Stimulated activated naive CD8-positive, alpha-beta T cell treated with anti-CD3 and anti-CD28 coated beads, Interleukin-15, Interleukin-2, amounts not matched to agents 100 U/mL and 50 U/mL, for 24 hours (primary cell): ENCODE results near the gene SRMS.
A peak's percentile ranks its signal among the peaks of the same experiment; 100 is the strongest.

Experiments used
- ATAC-seq: fragments of 150-1000 bp; cut with Tn5 transposase; one replicate; pipeline ENCODE4 v1.10.0; 2021
- DNase-seq: peaks from one replicate; pipeline ENCODE4 v3.0.0; 2021

Gene SRMS

DNA sequence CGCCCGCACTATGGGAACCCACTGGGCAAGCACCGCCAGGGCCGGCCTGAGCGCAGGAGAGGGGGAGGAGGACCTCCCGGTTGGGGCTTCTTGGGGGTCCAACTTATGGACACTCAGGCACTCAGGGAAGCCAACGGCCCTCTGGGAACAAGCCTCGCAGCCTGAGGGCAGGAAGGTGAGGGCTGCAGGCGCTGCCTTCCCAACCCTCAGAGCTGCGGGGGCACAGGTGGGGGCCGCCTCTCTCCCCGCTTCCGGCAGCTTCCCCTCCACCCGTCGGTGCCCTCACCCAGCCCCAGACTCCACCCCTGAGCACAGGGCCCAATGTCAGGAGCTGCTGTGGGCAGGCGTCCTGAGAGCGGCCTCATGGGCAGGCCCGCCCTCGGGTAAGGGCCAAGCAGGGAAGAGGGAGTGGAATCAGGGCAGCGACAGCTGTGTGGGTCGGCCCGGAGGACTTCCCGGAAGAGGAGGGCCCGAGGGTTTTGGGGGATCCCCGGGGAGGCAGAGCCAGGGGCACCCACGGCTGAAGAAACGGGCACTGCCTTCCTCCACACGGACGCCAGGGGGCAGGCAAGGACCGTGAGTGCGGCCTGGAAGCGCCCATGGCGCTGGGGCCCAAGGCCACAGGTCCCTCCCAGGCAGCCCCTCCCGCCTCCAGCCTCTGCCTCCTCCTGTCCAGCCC lies 9.9 kb downstream of the SRMS start:
- peak; percentile 95 for DNase-seq
- peak; percentile 97 for ATAC-seq

DNA sequence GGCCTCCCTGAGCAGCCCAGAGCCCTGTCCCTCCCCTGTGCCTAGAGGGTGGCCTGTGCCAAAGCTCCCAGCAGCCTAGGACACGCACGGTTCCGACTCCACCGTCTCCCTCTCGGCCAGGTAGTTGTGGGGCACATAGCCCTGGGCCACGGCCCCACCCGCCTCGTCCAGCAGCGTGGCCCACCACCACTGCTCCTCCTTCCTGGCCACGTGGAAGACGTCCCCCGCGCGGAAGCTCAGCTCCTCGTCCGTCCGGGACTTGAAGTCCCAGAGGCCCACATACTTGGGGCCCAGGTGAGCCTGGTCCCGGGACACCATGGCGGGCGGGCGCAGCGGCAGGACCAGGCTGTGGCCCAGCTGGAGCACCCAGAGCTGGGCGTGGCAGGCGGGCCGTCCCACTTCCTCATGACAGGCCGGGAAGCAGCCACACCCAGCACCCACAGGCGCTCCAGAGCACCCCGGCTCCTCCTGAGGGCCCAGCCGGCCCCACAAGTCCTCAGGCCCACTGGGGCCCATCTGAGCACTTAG lies 10.5 kb downstream of the SRMS start, which contains the start of gene PTK6:
TSS of gene PTK6 (minus strand) at position 380 of the 528 bp plus-strand sequence. CDS start at position 318, 62 bp downstream.
- ATAC-seq = peak; percentile 1
- DNase-seq = no peak

GRCh38 chr20:63536241-63536977 lies 11.1 kb downstream of the SRMS start:
- no peak for DNase-seq
- ATAC-seq = no peak

- ATAC-seq (no peak), DNase-seq (no peak)
Measured at GRCh38 chr20:63534831-63535651, 12.5 kb downstream of the SRMS start.

- DNase-seq (no peak), ATAC-seq (no peak)
Measured at GRCh38 chr20:63534427-63534830, 13.1 kb downstream of the SRMS start.

- DNase-seq (no peak), ATAC-seq (no peak)
Measured at GRCh38 chr20:63533871-63534393, 13.6 kb downstream of the SRMS start.

DNA sequence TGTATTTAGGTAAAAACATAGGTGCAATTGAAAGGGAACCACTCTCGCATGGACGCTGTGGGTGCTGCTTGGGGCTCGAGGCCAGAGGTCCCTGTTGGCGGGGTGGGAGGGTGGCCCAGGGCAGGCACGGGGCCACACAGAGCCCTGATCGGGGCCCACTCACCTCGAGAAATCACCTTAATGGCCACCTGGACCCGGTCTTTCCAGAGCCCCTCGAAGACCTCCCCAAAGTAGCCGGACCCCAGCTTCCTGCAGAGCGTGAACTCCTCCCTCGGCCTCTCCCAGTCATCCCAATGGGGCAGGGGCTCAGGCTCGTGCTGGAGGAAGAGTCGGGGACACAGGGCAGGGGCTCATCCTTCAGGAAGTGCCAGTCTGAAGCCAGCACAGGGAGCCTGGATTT lies 14.2 kb downstream of the SRMS start:
- no peak for ATAC-seq

GRCh38 chr20:63532449-63532971 lies 15.0 kb downstream of the SRMS start:
- no peak for DNase-seq
- no peak for ATAC-seq

More for the DNA sequence above, 14.2 kb downstream of the SRMS start:
- no peak for DNase-seq

GRCh38 chr20:63531686-63532448 lies 15.7 kb downstream of the SRMS start:
- DNase-seq (no peak), ATAC-seq (no peak)

DNA sequence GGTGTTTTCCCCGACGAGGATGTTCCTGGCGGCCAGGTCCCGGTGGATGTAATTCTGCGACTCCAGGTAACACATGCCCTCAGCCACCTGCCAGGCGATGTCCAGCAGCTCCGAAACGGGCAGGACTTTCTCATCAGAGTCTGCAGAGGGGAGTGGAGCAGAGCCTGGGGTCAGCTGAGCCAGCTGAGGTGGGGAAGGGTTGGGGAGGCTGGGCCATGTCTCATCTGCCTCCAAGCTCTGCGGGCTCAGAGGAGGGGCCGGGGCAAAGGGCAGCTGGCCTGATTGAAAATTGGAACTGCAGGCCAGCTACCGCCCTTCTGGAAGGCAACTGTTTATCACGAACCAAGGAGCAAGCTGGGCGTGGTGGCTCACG lies 16.8 kb downstream of the SRMS start:
- no peak for ATAC-seq
- no peak for DNase-seq

- no peak for ATAC-seq
- no peak for DNase-seq
Measured at GRCh38 chr20:63529861-63530787, 17.4 kb downstream of the SRMS start.

DNA sequence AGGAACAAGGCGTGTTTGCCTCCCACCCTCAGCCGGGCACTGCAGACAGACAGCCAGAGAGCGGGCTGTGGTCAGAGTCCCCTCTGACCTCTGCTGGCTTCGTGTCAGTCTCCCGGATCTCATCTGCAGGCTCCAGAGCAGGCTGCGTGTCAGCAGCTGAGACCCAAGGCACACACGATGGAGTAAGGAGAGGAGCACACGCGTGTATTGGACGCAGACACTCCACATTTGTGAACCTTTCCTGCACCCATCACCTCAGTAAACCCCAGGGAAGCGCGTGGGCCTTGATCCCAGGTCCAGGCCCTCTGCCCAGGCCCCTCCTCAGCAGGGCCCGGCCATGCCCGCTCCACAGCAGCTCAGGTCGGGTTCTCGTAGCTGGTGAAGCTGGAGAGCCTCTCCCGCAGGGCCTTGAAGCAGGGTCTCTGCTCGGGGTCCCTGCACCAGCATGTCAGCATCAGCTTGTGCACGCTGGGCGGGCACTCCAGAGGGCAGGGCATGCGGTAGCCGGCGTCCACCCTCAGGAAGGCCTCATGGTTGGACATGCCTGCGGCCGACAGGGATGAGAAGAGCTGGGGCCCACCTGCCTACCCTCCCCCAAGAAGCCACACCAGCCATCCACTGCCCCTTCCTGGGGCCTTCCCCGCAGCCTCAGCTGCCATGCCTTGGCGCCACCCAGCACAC lies 18.2 kb downstream of the SRMS start:
- DNase-seq = no peak

DNA sequence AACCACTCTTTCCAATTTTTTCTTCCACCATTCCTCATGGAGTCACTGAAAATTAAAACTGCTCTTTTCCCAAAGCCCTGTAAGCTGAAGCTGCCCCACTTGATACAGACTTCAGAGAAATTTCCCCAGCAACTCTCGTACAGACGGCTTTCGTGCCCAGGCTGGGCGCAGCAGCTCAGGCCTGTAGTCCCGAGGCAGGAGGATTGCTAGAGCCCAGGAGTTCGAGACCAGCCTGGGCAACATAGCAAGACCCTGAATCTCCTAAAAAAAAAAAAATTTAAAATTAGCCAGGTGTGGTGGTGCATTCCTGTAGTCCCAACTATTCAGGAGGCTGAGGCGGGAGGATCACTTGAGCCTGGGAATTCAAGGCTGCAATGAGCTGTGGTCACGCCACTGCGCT lies 20.4 kb downstream of the SRMS start:
- ATAC-seq (no peak), DNase-seq (no peak)

More for the DNA sequence above, 18.2 kb downstream of the SRMS start:
- no peak for ATAC-seq

GRCh38 chr20:63525971-63526370 lies 21.6 kb downstream of the SRMS start:
- DNase-seq (no peak), ATAC-seq (no peak)

- no peak for ATAC-seq
- no peak for DNase-seq
Measured at GRCh38 chr20:63525185-63525584, 22.4 kb downstream of the SRMS start.

DNA sequence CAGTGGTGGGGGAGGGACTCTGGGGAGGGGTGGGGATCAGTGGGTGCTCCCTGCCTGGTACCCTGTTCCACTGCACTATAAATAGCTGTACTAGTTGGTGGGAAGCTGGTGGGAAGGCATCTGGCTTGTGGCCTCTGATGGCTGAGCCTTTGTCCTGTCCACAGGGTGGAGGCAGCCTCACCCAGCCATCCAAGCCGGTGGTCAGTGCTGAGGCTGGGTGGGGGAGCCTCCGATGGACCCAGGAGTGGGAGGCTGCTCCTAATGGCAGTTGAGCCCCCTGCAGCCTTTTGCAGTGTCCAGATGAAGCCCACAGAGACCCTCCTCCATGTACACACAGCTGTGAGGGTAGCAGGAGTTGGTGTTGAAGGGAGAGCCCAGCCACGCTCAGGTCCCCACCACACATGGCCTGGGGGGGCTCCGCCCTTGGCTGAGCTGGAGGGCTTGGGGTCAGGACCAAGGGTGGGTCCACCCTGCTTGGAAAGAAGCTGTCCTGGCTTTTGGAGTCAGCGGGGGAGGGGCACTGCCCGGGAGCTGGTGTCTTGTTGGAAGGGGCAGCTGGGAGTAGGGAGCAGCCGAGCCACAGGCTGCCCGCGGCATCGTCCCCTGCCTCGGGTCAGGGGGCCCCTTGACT lies 24.5 kb downstream of the SRMS start:
- ATAC-seq (no peak), DNase-seq (no peak)

- ATAC-seq = no peak
- no peak for DNase-seq
Measured at GRCh38 chr20:63522091-63522868, 25.3 kb downstream of the SRMS start.

DNA sequence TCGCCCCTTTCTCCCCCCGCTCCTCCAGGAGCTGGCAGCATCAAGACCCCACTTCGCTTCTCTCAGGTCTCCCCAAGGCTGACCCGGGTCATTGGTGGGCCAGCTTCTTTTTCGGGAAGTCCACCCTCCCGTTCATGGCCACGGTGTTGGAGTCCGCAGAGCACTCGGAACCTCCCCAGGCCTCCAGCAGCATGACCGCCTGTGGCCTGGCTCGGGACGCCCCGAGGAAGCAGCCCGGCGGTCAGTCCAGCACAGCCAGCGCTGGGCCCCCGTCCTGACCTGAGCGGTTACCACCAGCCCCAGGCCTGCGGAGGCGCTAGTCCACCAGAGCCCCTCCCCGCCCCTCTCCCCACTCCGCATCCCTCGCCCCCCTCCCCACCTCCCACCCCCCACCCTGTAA lies 25.9 kb downstream of the SRMS start:
- DNase-seq = no peak
- ATAC-seq = no peak
